Osteoblast (primary cell): Measurements from ENCODE around the gene SZT2. TPM values are rescaled to one million over a fixed set of nuclear protein-coding genes. Genes with fewer than 3 reads are reported as not detected.

ENCODE experiments used
- DNase-seq: peaks from one replicate; pipeline ENCODE4 v3.0.0; 2011; ENCODE audit warnings: low spot score, mixed read lengths; ENCODE audit not compliant: insufficient read length; ENCODE audit errors: missing footprints
- H2AFZ ChIP-seq: 2 replicates; pipeline ENCODE4 v1.6.0; 2011; ENCODE audit warnings: mild to moderate bottlenecking, low read length
- H3K27ac ChIP-seq: 2 replicates; pipeline ENCODE4 v1.5.1; 2011; ENCODE audit warnings: mild to moderate bottlenecking, low read depth, low read length, moderate library complexity
- H3K27me3 ChIP-seq: 2 replicates; pipeline ENCODE4 v1.6.0; 2012; ENCODE audit warnings: mild to moderate bottlenecking, control low read depth, inconsistent platforms, low read length, moderate library complexity; ENCODE audit not compliant: insufficient read depth
- H3K36me3 ChIP-seq: 2 replicates; pipeline ENCODE4 v1.5.1; 2011; ENCODE audit warnings: mild to moderate bottlenecking, low read length, control low read depth, moderate library complexity; ENCODE audit not compliant: insufficient read depth
- H3K4me1 ChIP-seq: 2 replicates; pipeline ENCODE4 v1.5.1; 2011; ENCODE audit warnings: mild to moderate bottlenecking, low read length, control low read depth, moderate library complexity; ENCODE audit not compliant: insufficient read depth
- H3K4me2 ChIP-seq: 2 replicates; pipeline ENCODE4 v1.6.0; 2011; ENCODE audit warnings: mild to moderate bottlenecking, low read length; ENCODE audit not compliant: insufficient read depth
- H3K4me3 ChIP-seq: fragments of 200-600 bp; sonication (generic); 3 replicates; pipeline ENCODE4 v1.5.1; 2012; ENCODE audit warnings: mild to moderate bottlenecking, low read length, inconsistent platforms; ENCODE audit not compliant: insufficient read depth
- H3K79me2 ChIP-seq: 2 replicates; pipeline ENCODE4 v1.6.0; 2012; ENCODE audit warnings: mild to moderate bottlenecking, low read length, control low read depth, inconsistent platforms; ENCODE audit not compliant: insufficient read depth
- H3K9me3 ChIP-seq: 2 replicates; pipeline ENCODE4 v1.5.1; 2011; ENCODE audit warnings: low read depth, low read length, control low read depth
- H4K20me1 ChIP-seq: 2 replicates; pipeline ENCODE4 v1.6.0; 2012; ENCODE audit warnings: mild to moderate bottlenecking, low read length, control low read depth; ENCODE audit not compliant: insufficient read depth
- CTCF ChIP-seq: IDR thresholded peaks from 2 replicates; pipeline ENCODE4 v1.5.1; 2011; ENCODE audit warnings: mild to moderate bottlenecking, low read depth, low read length, moderate library complexity; ENCODE audit errors: extremely low read depth
- total RNA-seq: library from RNA; depleted of rRNA; stranded (reverse); fragments of >200 nt; gene quantifications from 2 replicates; pipeline ENCODE4 v1.2.3, GENCODE V29; 2012

The SZT2 gene
- total RNA-seq, 1 donor: 42.0 TPM

GRCh38 chr1:43430831-43431230, 41.1 kb downstream of the SZT2 start:
- Histone ChIP-seq H3K4me2 (no peak overlapping the region), H3K36me3 (peaks cover 82% of the 10 kb centered on the region), H3K4me1 (peaks cover 6% of the 10 kb centered on the region), H3K9me3 (no peaks in the 10 kb centered on the region), H3K79me2 (no peaks in the 10 kb centered on the region), H3K4me3 (no peak overlapping the region), H4K20me1 (no peaks in the 10 kb centered on the region), H2AFZ (no peak overlapping the region), H3K27me3 (no peaks in the 10 kb centered on the region), H3K27ac (no peak overlapping the region)
- peak; percentile 8 for DNase-seq
- no peak for TF ChIP-seq CTCF

GRCh38 chr1:43431676-43432075, 42.0 kb downstream of the SZT2 start:
- Histone ChIP-seq H3K4me3 (no peak overlapping the region), H3K4me1 (peaks cover 6% of the 10 kb centered on the region), H3K79me2 (no peaks in the 10 kb centered on the region), H4K20me1 (no peaks in the 10 kb centered on the region), H2AFZ (no peak overlapping the region), H3K4me2 (no peak overlapping the region), H3K9me3 (no peaks in the 10 kb centered on the region), H3K27ac (no peak overlapping the region), H3K36me3 (peaks cover 78% of the 10 kb centered on the region), H3K27me3 (no peaks in the 10 kb centered on the region)
- DNase-seq: no peak
- TF ChIP-seq CTCF: no peak

- no peaks in the 10 kb centered on the region for H3K79me2 ChIP-seq
- TF ChIP-seq CTCF: no peak
- H3K27ac ChIP-seq: no peak overlapping the region
- H3K9me3 ChIP-seq: no peaks in the 10 kb centered on the region
- no peak overlapping the region for H3K4me2 ChIP-seq
- no peak overlapping the region for H2AFZ ChIP-seq
- peaks cover 77% of the 10 kb centered on the region for H3K36me3 ChIP-seq
- peaks cover 6% of the 10 kb centered on the region for H3K4me1 ChIP-seq
- no peak overlapping the region for H3K4me3 ChIP-seq
- H4K20me1 ChIP-seq: no peaks in the 10 kb centered on the region
- DNase-seq: no peak
- H3K27me3 ChIP-seq: no peaks in the 10 kb centered on the region
Measured at GRCh38 chr1:43432171-43432860, 42.6 kb downstream of the SZT2 start.

GRCh38 chr1:43432907-43433306, 43.2 kb downstream of the SZT2 start:
- H3K27ac ChIP-seq: no peak overlapping the region
- H3K27me3 ChIP-seq: no peaks in the 10 kb centered on the region
- H3K9me3 ChIP-seq: no peaks in the 10 kb centered on the region
- H3K79me2 ChIP-seq: no peaks in the 10 kb centered on the region
- no peak overlapping the region for H3K4me3 ChIP-seq
- H4K20me1 ChIP-seq: no peaks in the 10 kb centered on the region
- H3K4me1 ChIP-seq: peaks cover 6% of the 10 kb centered on the region
- peaks cover 71% of the 10 kb centered on the region for H3K36me3 ChIP-seq
- no peak for TF ChIP-seq CTCF
- no peak overlapping the region for H2AFZ ChIP-seq
- no peak for DNase-seq
- no peak overlapping the region for H3K4me2 ChIP-seq
